Endodermal cell (in vitro differentiated cells): ENCODE data around the gene ESR2. TPM values are rescaled to one million over a fixed set of nuclear protein-coding genes. Genes with fewer than 3 reads are reported as not detected.

ENCODE experiments used
- DNase-seq: peaks from one replicate; pipeline ENCODE4 v3.0.0-alpha.2; 2017
- H3K27ac ChIP-seq: 2 replicates; pipeline ENCODE4 v1.5.1; 2013; ENCODE audit warnings: mild to moderate bottlenecking, low read depth, low read length, moderate library complexity
- H3K27me3 ChIP-seq: 2 replicates; pipeline ENCODE4 v1.6.1; 2013; ENCODE audit warnings: mild to moderate bottlenecking, low read length, moderate library complexity; ENCODE audit not compliant: insufficient read depth, control insufficient read depth, poor library complexity, severe bottlenecking
- H3K36me3 ChIP-seq: 2 replicates; pipeline ENCODE4 v1.7.0; 2013; ENCODE audit warnings: mild to moderate bottlenecking, low read length, moderate library complexity; ENCODE audit not compliant: control insufficient read depth, insufficient read depth
- H3K4me1 ChIP-seq: one replicate; pipeline ENCODE4 v1.7.0; 2013; ENCODE audit warnings: low read length; ENCODE audit not compliant: control insufficient read depth, insufficient read depth
- H3K4me3 ChIP-seq: 2 replicates; pipeline ENCODE4 v1.5.1; 2013; ENCODE audit warnings: mild to moderate bottlenecking, low read length, moderate library complexity
- H3K9ac ChIP-seq: 2 replicates; pipeline ENCODE4 v1.6.1; 2013; ENCODE audit warnings: mild to moderate bottlenecking, low read length, moderate library complexity; ENCODE audit not compliant: poor library complexity, severe bottlenecking; ENCODE audit errors: extremely low read depth
- H3K9me3 ChIP-seq: 2 replicates; pipeline ENCODE4 v1.6.1; 2013; ENCODE audit warnings: mild to moderate bottlenecking, low read length, moderate library complexity; ENCODE audit not compliant: control insufficient read depth
- H3K27ac Mint-ChIP-seq: 2 replicates; pipeline ENCODE4 v1.8.0; 2020; ENCODE audit warnings: mixed read lengths
- H3K27me3 Mint-ChIP-seq: 2 replicates; pipeline ENCODE4 v1.8.0; 2021; ENCODE audit warnings: mild to moderate bottlenecking, mixed read lengths; ENCODE audit not compliant: insufficient read depth
- H3K36me3 Mint-ChIP-seq: 2 replicates; pipeline ENCODE4 v1.8.0; 2020; ENCODE audit warnings: low read depth, mixed read lengths
- H3K4me1 Mint-ChIP-seq: 2 replicates; pipeline ENCODE4 v1.8.0; 2020; ENCODE audit warnings: mixed read lengths
- H3K4me3 Mint-ChIP-seq: 2 replicates; pipeline ENCODE4 v1.8.0; 2020; ENCODE audit warnings: mild to moderate bottlenecking, moderate library complexity, mixed read lengths
- H3K9me3 Mint-ChIP-seq: 2 replicates; pipeline ENCODE4 v1.8.0; 2020; ENCODE audit warnings: mild to moderate bottlenecking, mixed read lengths
- CTCF ChIP-seq: fragments of 200-600 bp; sonication (generic); conservative IDR thresholded peaks from 2 replicates; pipeline ENCODE4 v1.5.0; 2021; ENCODE audit warnings: antibody characterized with exemption, mild to moderate bottlenecking
- WGBS, 2 experiments: methylation state at CpG; one replicate each; pipeline versions ENCODE4 v1.1.5 to v1.1.7; 2013; ENCODE audit warnings: missing lambda C conversion rate in 2 of 2, mixed read lengths in 1 of 2; ENCODE audit not compliant: insufficient coverage in 1 of 2, insufficient read length in 1 of 2; 5-methylcytosine and 5-hydroxymethylcytosine counted together
- long read RNA-seq, 4 experiments: library from polyadenylated mRNA in 2 of 4; library from RNA in 1 of 4; library from capped mRNA in 1 of 4; stranded (forward) in 3 of 4; unstranded in 1 of 4; transcript quantifications; one replicate each; pipeline ENCODE4 v2.0.0, GENCODE V29; 2020 to 2021; ENCODE audit warnings: inconsistent platforms in 1 of 4
- polyA plus RNA-seq, 2 experiments: library from polyadenylated mRNA; stranded (reverse); fragments of 50-300 nt; gene quantifications; one replicate each; pipeline ENCODE4 v1.2.3, GENCODE V29; 2013
- total RNA-seq, 2 donors: library from RNA; stranded (reverse); fragmentation: NEBNext Ultra II Directional in 1 of 2; extraction: Animal tissue kit (Norgen Biotek cat#: 25700) in 1 of 2; gene quantifications; 2 replicates in 1 of 2; 3 replicates in 1 of 2; pipeline ENCODE4 v1.2.1, GENCODE V29; 2021

Gene ESR2
- total RNA-seq: under 1 TPM; 0.57 to 0.66 TPM
- 0.11 TPM for polyA plus RNA-seq (2013, experiment 1 of 2)
- polyA plus RNA-seq (2013, experiment 2 of 2): 0.21 TPM
- long read RNA-seq, experiment 1: 0 reads
- long read RNA-seq, experiment 2, partial matches to known transcripts: 0 of 1 reads
- long read RNA-seq, experiment 2, other reads (novel, unspliced or antisense): 1 of 1 reads
- long read RNA-seq, experiment 3, partial matches to known transcripts: 0 of 2 reads
- long read RNA-seq, experiment 3, other reads (novel, unspliced or antisense): 2 of 2 reads
- long read RNA-seq, experiment 4, partial matches to known transcripts: 1 of 1 reads
- long read RNA-seq, experiment 4, other reads (novel, unspliced or antisense): 0 of 1 reads

GRCh38 chr14:64293976-64294671 is at the start of gene ESR2:
ESR2 (minus strand) TSS chr14:64294371; CDS start chr14:64282985, 11,386 bp downstream.
- Mint-ChIP-seq H3K36me3 (no peaks in the 10 kb centered on the region), H3K27me3 (peaks cover 32% of the 10 kb centered on the region), H3K9me3 (no peaks in the 10 kb centered on the region), H3K27ac (no peak within 1 kb of the TSS), H3K4me1 (peaks cover 9% of the 10 kb centered on the region), H3K4me3 (peak within 1 kb of the TSS; percentile 55)
- DNase-seq: peak; percentile 80
- no peak within 1 kb of the TSS for H3K27ac ChIP-seq
- H3K36me3 ChIP-seq: no peaks in the 10 kb centered on the region
- no peak within 1 kb of the TSS for H3K9ac ChIP-seq
- peaks cover 50% of the 10 kb centered on the region for H3K27me3 ChIP-seq
- H3K4me3 ChIP-seq: peak within 1 kb of the TSS; percentile 75
- TF ChIP-seq CTCF: peak; percentile 33
- peaks cover 3% of the 10 kb centered on the region for H3K4me1 ChIP-seq
- H3K9me3 ChIP-seq: no peaks in the 10 kb centered on the region
- WGBS, 2 experiments: 4% methylated on average over 23 to 49 of the region's 49 CpGs

- H3K9ac ChIP-seq: no peak overlapping the region
- no peaks in the 10 kb centered on the region for H3K4me1 ChIP-seq
- H3K27me3 ChIP-seq: no peaks in the 10 kb centered on the region
- whole genome bisulfite sequencing, 2 experiments: 82 to 83% methylated on average over 6 to 8 of the region's 8 CpGs
- H3K27ac ChIP-seq: no peak overlapping the region
- Mint-ChIP-seq H3K9me3 (peaks cover 17% of the 10 kb centered on the region), H3K27ac (no peak overlapping the region), H3K27me3 (no peaks in the 10 kb centered on the region), H3K4me1 (peaks cover 13% of the 10 kb centered on the region), H3K36me3 (peaks cover 2% of the 10 kb centered on the region), H3K4me3 (no peak overlapping the region)
- peak; percentile 67 for DNase-seq
- peak overlapping the region; percentile 19 for H3K4me3 ChIP-seq
- H3K36me3 ChIP-seq: no peaks in the 10 kb centered on the region
- H3K9me3 ChIP-seq: peaks cover 23% of the 10 kb centered on the region
- no peak for TF ChIP-seq CTCF
These were observed 46.5 kb upstream of the ESR2 start for GRCh38 chr14:64340560-64341196.

GRCh38 chr14:64338616-64339316 is 44.6 kb upstream of the ESR2 start:
- TF ChIP-seq CTCF: no peak
- Mint-ChIP-seq H3K4me1 (peaks cover 13% of the 10 kb centered on the region), H3K27me3 (no peaks in the 10 kb centered on the region), H3K9me3 (peaks cover 17% of the 10 kb centered on the region), H3K4me3 (peak overlapping the region; percentile 92), H3K27ac (peak overlapping the region; percentile 97), H3K36me3 (peaks cover 2% of the 10 kb centered on the region)
- Histone ChIP-seq H3K9ac (peak overlapping the region; percentile 48), H3K27ac (peak overlapping the region; percentile 27), H3K9me3 (peaks cover 23% of the 10 kb centered on the region), H3K27me3 (no peaks in the 10 kb centered on the region), H3K4me3 (peak overlapping the region; percentile 89), H3K36me3 (no peaks in the 10 kb centered on the region), H3K4me1 (no peaks in the 10 kb centered on the region)
- WGBS, 2 experiments: 1 to 4% methylated on average over 13 to 40 of the region's 49 CpGs
- peak; percentile 98 for DNase-seq
